Activated naive CD4-positive, alpha-beta T cell treated with anti-CD3 and anti-CD28 coated beads, Interleukin-2, amount 50 U/mL, for 24 hours (primary cell): ENCODE measurements around the gene DHX57.
"Not testable (repeated sequence)": the region's sequence is repeated elsewhere in the genome, so short reads cannot be mapped to it uniquely, and the experiment has no call there.

ENCODE experiments used
- H3K27ac Mint-ChIP-seq: one replicate; pipeline ENCODE4 v1.8.0; 2021; ENCODE audit warnings: mild to moderate bottlenecking, mixed read lengths
- H3K27me3 Mint-ChIP-seq: one replicate; pipeline ENCODE4 v1.8.0; 2021; ENCODE audit warnings: mixed read lengths
- H3K36me3 Mint-ChIP-seq: one replicate; pipeline ENCODE4 v1.8.0; 2021; ENCODE audit warnings: mixed read lengths
- H3K4me1 Mint-ChIP-seq: one replicate; pipeline ENCODE4 v1.8.0; 2021; ENCODE audit warnings: mixed read lengths
- H3K4me3 Mint-ChIP-seq: one replicate; pipeline ENCODE4 v1.8.0; 2021; ENCODE audit warnings: mild to moderate bottlenecking, mixed read lengths
- H3K9me3 Mint-ChIP-seq: one replicate; pipeline ENCODE4 v1.8.0; 2021; ENCODE audit warnings: mixed read lengths

DHX57 gene

DNA sequence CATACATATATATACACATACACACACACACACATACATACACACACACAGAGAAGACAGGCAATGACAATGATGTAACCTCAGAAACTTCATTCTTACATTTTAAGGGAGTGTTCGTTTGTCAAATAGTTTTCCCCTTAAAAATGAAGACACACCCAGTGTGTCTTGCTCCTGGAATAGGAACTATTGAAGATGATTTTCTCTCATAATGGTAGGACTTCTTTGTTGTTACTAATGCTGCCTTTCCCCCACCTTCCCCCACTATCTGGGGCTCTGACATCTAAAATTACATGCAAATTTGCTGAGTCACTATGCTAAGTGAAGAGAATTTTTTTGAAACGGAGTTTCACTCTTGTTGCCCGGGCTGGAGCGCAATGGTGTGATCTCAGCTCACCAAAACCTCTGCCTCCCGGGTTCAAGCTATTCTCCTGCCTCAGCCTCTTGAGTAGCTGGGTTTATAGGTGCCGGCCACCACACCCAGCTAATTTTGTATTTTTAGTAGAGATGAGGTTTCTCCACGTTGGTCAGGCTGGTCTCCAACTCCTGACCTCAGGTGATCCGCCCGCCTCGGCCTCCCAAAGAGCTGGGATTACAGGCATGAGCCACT, 48.1 kb downstream of the DHX57 start:
- H3K27me3 Mint-ChIP-seq, H3K27ac Mint-ChIP-seq, H3K4me1 Mint-ChIP-seq, H3K9me3 Mint-ChIP-seq, H3K4me3 Mint-ChIP-seq: not testable (repeated sequence)
- H3K36me3 Mint-ChIP-seq: peaks cover 17% of the 10 kb centered on the region

DNA sequence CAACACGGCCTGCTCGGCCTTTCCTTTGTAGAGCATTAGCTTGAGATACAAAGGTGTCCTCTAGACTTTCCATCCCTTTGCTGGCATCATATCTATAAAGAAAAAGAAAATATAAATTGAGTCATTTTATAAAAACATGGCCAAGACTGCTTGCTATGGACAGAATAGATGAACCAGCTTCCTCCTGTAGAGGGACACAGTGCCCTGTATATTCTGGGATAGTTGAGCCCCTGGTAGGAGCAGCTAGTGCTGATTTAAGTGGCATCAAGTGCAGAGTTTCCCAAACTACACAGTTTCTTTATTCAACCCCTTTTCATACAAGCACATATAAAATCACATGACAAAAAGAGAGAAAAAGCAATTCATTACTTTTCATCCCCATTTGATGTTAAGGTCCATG, 49.8 kb downstream of the DHX57 start:
- Mint-ChIP-seq H3K36me3 (peaks cover 21% of the 10 kb centered on the region), H3K27me3 (no peaks in the 10 kb centered on the region), H3K4me1 (peaks cover 3% of the 10 kb centered on the region), H3K4me3 (no peak overlapping the region), H3K9me3 (no peaks in the 10 kb centered on the region), H3K27ac (no peak overlapping the region)

DNA sequence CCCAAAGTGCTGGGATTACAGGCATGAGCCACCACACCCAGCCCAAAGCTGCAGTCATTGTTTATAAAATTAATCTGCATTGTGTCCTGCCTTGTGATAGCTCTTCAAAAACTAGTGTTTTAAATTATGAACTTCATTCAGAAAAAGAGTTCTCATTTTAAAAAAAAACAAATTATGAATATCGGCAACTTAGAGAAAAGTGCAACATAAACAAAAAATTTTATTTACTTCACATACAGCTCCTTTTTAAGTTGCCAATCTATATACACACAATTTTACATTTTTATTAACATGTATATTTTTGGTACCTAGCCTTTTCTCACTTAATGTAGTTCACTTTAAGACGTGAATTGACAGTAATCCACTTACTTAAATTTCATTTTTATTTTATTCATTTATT, 50.8 kb downstream of the DHX57 start:
- Mint-ChIP-seq H3K27ac (no peak overlapping the region), H3K36me3 (peaks cover 25% of the 10 kb centered on the region), H3K4me3 (no peak overlapping the region), H3K4me1 (peaks cover 3% of the 10 kb centered on the region), H3K27me3 (no peaks in the 10 kb centered on the region), H3K9me3 (no peaks in the 10 kb centered on the region)

DNA sequence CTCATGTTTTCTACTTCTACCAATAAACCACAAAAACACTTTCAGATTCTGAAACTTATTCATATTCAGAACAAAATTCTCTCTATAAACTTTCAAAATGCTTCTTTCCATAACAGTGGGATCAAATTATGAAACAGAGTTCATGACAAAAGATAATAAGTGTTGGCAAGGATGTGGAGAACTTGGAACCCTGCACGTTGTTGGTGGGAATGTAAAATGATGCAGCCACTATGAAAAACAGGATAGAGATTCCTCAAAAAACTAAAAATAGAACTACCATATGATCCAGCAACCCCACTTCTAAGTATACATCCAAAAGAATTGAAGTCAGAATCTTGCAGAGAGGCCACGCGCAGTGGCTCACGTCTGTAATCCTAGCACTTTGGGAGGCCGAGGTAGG, 52.3 kb downstream of the DHX57 start:
- Mint-ChIP-seq H3K36me3 (peaks cover 35% of the 10 kb centered on the region), H3K27ac (no peak overlapping the region), H3K9me3 (no peaks in the 10 kb centered on the region), H3K4me1 (peaks cover 3% of the 10 kb centered on the region), H3K27me3 (no peaks in the 10 kb centered on the region), H3K4me3 (no peak overlapping the region)

DNA sequence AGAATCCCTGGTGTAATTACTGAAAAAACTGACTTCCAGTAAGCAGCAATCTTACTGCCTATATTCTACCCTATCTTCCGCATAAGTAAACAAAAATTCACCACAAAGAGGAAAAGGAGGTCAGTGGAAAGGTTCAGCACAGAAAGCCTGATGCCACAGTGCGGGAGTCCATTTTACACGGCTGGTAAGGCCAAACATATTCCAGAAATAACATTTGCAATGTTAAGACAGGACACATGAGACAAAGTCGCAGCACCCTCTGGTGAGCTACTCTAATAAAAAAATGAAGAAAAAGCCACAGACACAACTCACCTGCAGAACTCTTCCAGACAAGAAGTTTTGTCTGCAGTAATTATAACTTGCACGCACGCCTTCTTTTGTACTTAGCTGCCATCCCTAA, 57.2 kb downstream of the DHX57 start:
- Mint-ChIP-seq H3K4me1 (no peaks in the 10 kb centered on the region), H3K27me3 (no peaks in the 10 kb centered on the region), H3K36me3 (peaks cover 24% of the 10 kb centered on the region), H3K4me3 (no peak overlapping the region), H3K9me3 (no peaks in the 10 kb centered on the region), H3K27ac (no peak overlapping the region)

DNA sequence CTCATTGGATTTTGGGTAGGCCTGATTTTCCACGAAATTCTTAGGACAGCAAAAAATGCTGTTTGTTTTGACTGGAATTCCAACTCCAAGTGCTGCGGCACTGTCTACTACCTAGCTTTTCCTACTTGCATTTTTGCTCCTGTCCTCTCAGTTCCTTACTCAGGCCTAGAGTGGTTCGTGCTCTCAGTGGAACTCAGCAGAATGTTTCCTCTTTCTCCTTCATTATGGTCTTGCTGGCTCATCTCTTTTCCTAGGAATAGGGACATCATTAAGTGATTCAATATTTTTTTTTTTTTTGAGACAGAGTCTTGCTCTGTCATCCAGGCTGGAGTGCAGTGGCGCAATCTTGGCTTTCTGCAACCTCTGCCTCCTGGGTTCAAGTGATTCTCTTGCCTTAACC, 59.8 kb downstream of the DHX57 start:
- Mint-ChIP-seq H3K27ac (no peak overlapping the region), H3K27me3 (no peaks in the 10 kb centered on the region), H3K4me1 (no peaks in the 10 kb centered on the region), H3K4me3 (no peak overlapping the region), H3K36me3 (peaks cover 16% of the 10 kb centered on the region), H3K9me3 (no peaks in the 10 kb centered on the region)

DNA sequence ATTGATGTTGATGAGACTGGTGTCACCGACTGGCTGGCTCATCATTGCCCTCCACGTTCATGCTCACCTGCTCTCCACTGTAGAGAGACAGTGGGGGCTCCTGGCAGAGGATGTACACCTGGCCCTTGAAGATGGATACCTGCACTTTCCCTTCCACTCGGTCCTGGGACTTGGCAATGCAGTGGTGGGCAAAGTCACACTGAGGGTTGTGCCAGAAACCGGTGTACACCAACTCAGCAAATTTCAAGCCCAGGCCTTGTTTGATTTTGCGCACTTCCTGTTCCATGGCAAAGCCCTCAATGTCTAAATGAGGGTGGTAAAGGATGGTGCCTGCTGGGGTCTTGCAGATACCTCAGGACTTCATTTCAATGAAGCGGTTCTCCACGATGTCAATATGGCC, 65.2 kb downstream of the DHX57 start:
- Mint-ChIP-seq H3K4me3 (no peak overlapping the region), H3K36me3 (peaks cover 2% of the 10 kb centered on the region), H3K9me3 (no peaks in the 10 kb centered on the region), H3K27me3 (no peaks in the 10 kb centered on the region), H3K4me1 (no peaks in the 10 kb centered on the region), H3K27ac (no peak overlapping the region)

DNA sequence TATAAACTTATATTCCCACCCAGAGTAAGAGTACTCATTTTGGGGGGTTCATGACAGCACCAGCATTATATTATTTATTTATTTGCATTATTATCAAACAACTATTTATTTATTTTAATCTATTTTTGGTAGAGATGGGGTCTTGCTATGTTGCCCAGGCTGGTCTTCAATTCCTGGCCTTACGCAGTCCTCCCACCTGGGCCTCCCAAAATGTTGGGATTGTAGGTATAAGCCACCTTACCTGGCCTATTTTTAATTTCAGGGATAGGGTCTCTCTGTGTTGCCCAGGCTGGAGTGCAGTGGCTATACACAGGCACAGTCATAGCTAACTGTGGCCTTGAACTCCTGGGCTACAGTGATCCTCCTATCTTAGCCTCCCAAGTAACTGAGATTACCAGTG, 67.1 kb downstream of the DHX57 start:
- no peak overlapping the region for H3K4me3 Mint-ChIP-seq
- no peaks in the 10 kb centered on the region for H3K27me3 Mint-ChIP-seq
- H3K4me1 Mint-ChIP-seq: no peaks in the 10 kb centered on the region
- no peak overlapping the region for H3K27ac Mint-ChIP-seq
- no peaks in the 10 kb centered on the region for H3K36me3 Mint-ChIP-seq
- H3K9me3 Mint-ChIP-seq: no peaks in the 10 kb centered on the region

DNA sequence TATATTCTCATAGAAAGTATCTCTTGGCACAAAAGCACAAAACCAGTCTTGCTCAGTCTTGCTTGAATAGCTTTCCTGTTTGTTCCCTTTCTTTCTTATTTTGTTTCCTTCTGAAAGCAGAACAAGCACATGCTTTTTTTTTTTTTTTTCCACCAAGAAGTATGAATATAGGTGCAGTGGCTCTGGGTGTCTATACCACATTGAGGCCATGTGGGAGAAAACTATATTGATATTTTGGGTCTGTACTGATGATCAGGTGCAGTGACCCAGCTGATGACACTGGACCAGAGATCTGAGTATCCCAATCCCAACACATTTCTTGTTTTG, 69.0 kb downstream of the DHX57 start:
- no peaks in the 10 kb centered on the region for H3K4me1 Mint-ChIP-seq
- no peak overlapping the region for H3K27ac Mint-ChIP-seq
- H3K9me3 Mint-ChIP-seq: no peaks in the 10 kb centered on the region
- H3K36me3 Mint-ChIP-seq: peaks cover 4% of the 10 kb centered on the region
- H3K4me3 Mint-ChIP-seq: no peak overlapping the region
- no peaks in the 10 kb centered on the region for H3K27me3 Mint-ChIP-seq

DNA sequence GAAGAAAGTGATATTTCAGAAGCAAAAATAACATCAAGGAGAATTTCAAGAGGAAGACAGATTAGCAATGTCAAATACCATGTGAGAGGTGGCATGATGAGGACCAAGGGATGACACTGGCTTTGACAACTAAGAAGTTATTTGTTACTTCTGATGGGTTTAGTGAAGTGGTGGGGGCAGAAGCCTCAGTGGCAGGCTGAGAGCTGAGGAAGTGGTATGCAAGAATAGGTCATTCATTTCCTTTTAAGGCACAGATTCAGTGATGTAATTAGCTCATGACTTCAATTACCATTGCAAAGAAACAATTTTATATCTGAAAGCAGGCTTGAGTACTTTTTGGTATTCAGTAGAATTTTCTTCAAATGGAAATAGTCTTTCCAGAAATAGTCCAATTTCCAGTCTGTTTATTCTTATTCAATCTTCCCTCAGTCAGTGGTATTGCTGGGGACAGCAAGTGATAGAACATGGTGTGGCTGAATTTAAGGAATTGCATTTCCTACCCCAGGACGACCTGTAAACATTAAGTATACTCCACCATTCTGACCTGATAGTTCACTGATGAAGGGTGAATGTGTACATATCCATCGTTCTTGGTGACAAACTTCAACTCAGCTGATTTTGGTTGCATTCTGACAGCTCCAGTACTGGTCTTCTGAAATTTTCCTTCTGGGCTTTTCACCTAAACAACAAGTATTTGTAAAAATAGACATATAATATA, 69.6 kb downstream of the DHX57 start:
- Mint-ChIP-seq H3K36me3 (peaks cover 4% of the 10 kb centered on the region), H3K4me3 (no peak overlapping the region), H3K27me3 (no peaks in the 10 kb centered on the region), H3K9me3 (no peaks in the 10 kb centered on the region), H3K4me1 (no peaks in the 10 kb centered on the region), H3K27ac (no peak overlapping the region)

DNA sequence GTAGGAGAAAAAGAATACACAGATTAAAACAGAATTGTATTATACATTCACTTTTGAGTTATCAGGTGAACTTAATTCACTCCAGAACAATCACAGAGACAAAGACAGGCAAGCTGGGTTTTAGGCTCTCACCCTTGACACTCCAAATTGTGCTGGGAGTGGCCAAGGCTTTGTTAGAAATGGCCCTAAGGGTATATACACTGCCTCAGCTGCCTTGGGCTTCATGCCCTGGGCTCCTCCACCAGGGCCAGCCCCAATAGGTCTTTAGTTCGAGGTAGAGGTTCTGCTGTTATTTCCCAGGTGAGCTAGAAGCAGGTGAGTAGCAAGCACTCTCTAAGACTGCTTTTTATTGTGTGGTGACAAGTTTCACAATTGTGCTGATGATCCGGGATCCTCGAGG, 77.8 kb downstream of the DHX57 start:
- H3K36me3 Mint-ChIP-seq: peaks cover 9% of the 10 kb centered on the region

DNA sequence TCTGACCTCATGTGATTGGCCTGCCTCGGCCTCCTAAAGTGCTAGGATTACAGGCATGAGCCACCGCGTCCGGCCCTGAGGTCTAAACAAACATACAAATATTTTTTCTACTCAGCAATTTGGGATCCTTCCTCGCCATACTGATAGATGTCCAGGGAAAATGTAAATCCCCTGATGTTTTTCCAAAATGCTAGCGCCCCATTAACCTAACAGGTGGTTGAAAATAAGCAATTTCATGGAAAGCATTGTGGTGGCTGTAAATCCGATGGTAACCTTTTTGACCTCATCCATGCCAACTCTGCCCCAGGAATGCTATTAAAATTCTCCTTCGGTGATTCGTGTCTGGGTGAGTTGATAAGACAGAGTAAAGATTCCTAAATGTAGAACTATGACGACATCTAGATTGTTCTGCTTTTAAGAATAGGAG, 78.5 kb downstream of the DHX57 start:
- Mint-ChIP-seq H3K27me3 (no peaks in the 10 kb centered on the region), H3K4me1 (no peaks in the 10 kb centered on the region), H3K36me3 (peaks cover 7% of the 10 kb centered on the region), H3K9me3 (no peaks in the 10 kb centered on the region), H3K4me3 (no peak overlapping the region), H3K27ac (no peak overlapping the region)

More for the DNA sequence above, 77.8 kb downstream of the DHX57 start:
- Mint-ChIP-seq H3K27ac (no peak overlapping the region), H3K9me3 (no peaks in the 10 kb centered on the region), H3K27me3 (no peaks in the 10 kb centered on the region), H3K4me1 (no peaks in the 10 kb centered on the region), H3K4me3 (no peak overlapping the region)

DNA sequence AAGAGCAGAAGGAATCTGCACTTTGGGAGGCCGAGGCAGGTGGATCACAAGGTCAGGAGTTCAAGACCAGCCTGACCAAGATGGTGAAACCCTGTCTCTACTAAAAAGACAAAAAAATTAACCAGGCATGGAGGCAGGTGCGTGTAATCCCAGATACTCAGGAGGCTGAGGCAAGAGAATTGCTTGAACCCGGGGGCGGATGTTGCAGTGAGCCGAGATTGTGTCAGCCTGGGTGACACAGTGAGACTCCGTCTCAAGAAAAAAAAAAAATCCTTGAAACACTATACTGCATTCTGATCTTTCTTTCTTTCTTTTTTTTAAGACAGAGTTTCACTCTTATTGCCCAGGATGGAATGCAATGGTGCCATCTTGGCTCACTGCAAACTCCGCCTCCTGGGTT, 80.7 kb downstream of the DHX57 start:
- not testable (repeated sequence) for H3K27me3 Mint-ChIP-seq, H3K4me1 Mint-ChIP-seq, H3K36me3 Mint-ChIP-seq, H3K27ac Mint-ChIP-seq, H3K4me3 Mint-ChIP-seq, H3K9me3 Mint-ChIP-seq

DNA sequence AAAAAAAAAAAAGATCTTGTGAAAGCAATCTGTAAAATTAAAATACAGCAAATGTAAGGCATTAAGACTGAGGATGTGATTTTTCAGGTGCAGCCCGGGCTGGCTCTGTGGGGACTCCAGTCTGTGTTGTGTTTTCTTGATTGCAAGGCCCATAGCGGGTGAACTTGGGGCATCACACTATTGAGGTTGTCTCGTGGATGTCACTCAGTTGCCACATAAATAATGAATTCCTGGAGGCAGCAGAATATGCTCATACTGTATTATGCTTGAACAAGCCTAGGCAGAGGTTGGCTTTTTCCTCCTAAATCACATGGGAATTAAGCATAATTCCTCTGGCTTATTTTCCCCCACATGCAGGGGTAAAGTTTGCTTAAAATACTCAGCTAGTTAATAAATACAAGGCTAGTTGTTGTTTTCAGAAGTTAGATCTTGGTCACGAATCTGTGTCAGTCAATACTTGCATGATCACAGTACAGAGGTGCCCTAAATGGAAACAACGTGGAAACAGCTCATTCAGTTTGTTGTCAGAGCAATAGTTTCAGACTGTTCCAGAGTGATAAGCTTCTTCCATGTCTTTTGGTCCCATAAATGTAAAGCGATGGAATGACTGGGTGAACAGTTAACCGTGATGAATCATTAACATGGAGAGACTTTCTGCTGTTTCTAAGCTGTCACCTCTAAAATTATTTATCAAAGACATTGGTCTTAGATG, 81.3 kb downstream of the DHX57 start:
- Mint-ChIP-seq H3K4me1 (no peaks in the 10 kb centered on the region), H3K4me3 (no peak overlapping the region), H3K27ac (no peak overlapping the region), H3K27me3 (no peaks in the 10 kb centered on the region), H3K36me3 (peaks cover 5% of the 10 kb centered on the region), H3K9me3 (no peaks in the 10 kb centered on the region)

DNA sequence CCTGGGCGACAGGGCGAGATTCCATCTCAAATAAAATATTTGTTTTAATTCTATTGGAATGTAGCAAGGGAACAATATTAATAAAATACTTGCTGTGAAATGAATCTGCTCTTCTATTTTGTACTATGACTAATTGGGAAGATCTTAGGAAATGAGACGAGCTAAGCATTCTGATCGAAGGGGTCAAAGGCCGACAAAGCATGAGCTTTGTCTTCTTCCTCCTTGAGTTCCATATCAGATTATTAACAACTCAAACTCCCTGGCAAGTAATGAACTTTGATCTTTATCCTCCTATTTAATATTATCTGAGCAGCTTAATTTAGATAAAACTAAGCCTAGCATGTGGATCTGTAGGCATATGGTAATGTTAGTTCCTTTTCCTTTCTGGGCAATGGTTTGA, 82.2 kb downstream of the DHX57 start:
- H3K4me3 Mint-ChIP-seq: no peak overlapping the region
- H3K36me3 Mint-ChIP-seq: peaks cover 4% of the 10 kb centered on the region
- no peaks in the 10 kb centered on the region for H3K9me3 Mint-ChIP-seq
- no peaks in the 10 kb centered on the region for H3K4me1 Mint-ChIP-seq
- no peak overlapping the region for H3K27ac Mint-ChIP-seq
- no peaks in the 10 kb centered on the region for H3K27me3 Mint-ChIP-seq

DNA sequence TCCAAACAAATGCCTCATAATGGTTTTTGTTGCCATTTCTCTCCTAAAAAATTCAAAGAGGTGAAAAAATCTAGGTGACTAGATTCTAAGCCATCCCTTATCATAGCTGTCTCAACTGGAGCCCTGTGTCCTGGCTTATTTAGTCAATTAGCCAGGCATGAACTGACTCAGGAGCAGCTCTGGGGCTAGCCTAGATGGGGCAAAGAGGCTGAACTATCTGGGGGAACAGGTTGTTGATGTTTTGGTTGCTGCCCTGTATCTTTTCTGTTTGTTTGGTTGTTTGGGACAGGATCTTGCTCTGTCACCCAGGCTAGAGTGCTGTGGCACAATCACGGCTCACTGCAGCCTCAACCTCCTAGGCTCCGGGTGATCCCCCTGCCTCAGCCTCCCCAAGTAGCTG, 83.0 kb downstream of the DHX57 start:
- Mint-ChIP-seq H3K4me3 (no peak overlapping the region), H3K27ac (no peak overlapping the region), H3K4me1 (no peaks in the 10 kb centered on the region), H3K36me3 (peaks cover 2% of the 10 kb centered on the region), H3K9me3 (no peaks in the 10 kb centered on the region), H3K27me3 (no peaks in the 10 kb centered on the region)
